ENCODE data around the gene ST3GAL2.

Gene ST3GAL2, protein sequence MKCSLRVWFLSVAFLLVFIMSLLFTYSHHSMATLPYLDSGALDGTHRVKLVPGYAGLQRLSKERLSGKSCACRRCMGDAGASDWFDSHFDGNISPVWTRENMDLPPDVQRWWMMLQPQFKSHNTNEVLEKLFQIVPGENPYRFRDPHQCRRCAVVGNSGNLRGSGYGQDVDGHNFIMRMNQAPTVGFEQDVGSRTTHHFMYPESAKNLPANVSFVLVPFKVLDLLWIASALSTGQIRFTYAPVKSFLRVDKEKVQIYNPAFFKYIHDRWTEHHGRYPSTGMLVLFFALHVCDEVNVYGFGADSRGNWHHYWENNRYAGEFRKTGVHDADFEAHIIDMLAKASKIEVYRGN

DNA sequence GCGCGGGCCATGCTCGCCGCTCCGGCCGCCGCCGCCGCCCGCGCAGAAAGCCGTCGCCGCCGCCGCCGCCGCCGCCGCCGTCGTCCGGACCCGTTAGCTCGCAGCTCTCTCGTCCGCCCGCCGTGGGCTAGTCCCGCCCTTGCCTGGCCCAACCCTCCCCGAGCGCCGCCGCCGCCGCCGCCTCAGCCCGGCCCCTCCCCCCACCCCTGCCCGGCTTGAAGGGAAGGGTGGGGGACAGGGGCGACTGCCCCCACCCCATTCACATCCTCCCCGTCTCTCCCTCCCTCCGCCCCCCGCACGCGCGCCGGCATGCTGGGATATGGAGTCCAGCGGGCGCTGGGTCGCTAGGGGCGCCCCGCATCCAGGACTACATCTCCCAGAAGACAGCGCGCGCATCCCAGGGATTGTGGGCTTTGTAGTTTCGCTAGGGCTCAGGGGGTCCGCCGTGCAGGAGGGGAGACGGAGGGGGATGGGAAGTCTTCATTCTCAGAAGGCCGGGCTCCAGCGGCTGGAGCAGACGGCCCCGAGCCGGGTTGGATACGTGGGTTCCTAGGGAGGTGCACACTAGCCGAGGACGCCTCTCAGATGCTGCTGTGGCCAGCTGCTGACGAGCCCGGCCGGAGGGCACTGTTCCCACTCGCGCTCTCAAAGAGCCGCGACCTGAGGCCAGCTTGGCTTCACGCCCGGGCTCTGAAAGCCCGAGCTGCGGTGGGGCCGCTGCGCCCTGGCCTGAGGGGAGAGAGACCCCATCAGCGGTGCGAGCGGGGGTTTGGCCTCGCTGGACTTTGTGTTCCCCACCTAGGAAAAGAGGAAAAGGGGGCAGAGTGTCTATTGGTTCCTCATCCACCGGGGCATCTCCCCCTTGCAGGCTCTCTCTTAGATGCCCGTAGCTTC, at the start of gene ST3GAL2:
TSS of gene ST3GAL2 (minus strand) at position 132 of the 894 bp plus-strand sequence. CDS start 40,570 bp downstream, outside the sequence.
- DNase-seq, result peak; percentile 92

DNA sequence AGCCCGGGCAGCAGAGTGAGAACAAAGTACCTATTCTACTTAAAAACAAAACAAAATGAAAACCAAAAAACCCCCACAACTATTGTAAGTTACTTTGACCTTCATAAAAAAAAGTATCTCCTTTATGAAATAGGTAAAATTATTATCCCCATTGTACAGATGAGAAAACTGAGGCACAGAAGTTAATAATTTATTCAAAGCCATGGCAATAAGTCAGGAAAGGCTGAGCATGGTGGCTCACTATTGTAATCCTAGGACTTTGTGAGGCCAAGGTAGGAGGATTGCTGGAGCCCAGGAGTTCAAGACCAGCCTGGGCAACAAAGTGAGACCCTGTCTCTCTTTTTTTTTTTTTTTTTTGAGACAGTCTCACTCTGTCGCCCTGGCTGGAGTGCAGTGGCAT, 46.0 kb upstream of the ST3GAL2 start:
- DNase-seq, result no peak

DNA sequence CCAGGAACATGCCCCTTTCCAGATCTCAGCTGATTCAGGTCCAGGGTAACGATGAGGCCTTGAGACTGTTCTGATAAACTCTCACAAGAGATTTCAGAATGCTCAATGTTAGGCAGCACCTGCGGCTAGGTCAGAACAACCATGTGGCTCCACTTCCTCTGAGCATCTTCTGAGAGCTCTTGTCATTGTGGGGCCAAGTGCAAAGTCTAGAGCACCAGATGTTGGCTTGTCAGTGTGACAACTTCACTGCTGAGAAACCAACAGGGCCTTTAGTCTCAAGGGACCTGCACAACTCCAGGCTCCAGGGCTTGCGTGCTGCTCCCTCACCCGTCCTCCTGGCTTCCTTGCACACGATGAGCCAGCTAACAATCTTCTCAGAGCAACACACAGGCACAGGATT, 44.5 kb upstream of the ST3GAL2 start:
- DNase-seq, result no peak

DNA sequence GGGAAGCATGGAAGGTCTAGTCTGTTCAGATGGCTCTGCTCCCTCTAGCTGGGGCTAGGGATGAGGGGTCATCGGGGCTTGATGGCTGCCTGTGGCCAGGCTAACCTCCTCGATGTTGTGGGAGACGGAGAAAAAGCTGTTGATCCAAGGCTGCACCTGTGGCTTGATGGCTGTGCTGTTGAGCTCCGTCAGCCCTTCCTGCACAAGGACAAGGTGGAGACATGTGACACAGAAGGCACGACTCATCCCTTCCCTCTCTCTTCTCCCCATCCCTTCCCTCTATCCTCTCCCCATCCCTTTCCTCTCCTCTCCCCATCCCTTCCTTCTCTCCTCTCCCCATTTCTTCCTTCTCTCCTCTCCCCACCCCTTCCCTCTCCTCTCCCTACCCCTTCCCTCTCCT, 43.7 kb upstream of the ST3GAL2 start:
- no peak for DNase-seq

DNA sequence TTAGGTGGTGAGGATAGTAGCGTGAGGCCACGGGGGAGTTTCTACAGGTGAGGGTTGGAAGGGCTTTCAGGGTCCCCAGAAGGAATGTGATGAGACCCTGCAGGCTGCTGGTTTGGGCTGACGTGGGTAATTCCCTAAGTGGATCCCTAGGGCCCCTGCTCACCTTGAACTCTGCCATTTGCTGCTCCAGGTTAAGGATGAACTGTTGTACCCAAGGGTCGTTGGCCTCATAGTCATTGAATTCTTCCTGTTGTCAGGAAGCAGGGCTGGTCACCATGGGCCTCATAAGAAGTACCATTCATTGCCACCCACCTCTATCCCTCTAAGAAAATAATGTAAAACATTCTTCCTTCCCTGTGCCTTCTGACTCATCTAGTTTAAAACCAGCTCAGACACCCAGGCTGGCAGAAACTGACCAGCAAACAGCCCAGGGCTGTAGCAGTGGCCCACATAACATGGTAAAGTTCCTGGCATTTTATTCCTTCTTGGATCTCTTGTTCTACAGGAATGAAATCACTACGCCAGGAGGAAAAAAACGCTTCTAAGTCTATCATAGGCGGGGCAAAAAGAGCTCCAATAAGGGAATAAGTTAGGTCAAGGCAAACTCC, 43.1 kb upstream of the ST3GAL2 start:
- DNase-seq, result no peak

DNA sequence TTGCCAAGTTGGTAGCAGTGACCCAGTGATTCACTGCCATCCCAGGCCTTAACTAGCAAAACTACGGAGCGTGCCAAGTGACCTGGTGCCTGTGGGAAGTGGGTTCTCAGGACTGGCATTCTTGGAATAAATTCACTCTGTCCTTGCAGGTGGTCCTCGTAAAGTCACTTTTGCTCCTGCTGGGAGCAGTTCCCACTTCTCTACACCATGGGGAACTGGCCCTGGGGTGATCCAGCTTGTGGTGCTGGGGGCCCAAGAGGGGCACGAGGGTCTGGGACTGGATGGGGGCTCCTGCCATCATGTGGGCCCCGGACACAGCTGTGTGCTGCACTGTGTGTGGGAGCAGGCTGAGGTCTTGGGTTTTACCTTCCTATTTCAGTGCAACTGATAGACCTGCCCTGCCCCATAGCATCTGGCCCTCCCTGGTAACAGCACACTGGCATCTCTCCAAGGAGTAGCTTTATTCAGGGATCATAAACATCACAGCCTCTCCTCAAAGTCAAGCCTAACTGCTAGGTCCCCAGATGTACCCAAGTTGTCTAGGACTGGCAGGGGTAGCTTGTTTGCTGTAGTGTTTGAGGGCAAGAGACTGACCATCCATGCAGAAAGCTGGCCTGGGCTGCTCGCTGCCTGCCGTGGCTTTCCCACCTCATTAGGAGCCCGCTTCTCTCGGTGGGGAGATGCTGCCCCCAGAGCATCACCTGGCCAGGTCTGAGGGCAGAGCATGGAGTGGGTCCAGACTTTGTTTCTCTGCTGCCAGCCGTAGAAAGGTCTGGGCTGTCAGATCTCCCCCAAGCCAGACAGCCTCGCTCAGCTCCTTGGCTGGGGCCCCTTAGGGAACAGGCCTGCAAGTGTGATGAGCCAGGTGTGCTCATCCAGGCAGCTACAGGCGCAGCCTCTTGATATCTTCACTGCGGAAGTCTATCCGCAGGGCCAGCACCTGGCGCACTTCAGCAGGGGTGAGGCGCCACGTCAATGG, 41.5 kb upstream of the ST3GAL2 start:
- DNase-seq, result no peak

DNA sequence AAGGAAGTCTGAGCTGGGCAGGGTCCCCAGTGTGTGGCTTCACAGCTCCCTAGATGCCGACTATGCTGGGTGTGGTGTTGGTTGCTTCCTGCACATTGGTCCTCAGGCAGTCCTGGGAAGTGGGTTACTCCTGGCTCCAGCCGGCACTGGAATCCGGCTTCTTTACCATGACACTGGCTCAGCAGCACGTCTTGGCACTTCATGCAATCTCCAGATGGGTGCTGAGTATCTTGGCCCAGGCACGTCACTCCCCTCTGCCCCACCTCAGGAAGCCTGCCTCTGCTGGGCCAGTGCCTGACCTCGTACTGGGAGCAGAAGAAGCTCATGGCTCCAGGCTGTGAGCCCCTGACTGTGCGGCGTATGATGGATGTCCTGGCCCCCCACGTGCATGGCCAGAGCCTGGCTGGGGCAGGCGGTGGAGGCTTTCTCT, 40.0 kb upstream of the ST3GAL2 start:
- no peak for DNase-seq

DNA sequence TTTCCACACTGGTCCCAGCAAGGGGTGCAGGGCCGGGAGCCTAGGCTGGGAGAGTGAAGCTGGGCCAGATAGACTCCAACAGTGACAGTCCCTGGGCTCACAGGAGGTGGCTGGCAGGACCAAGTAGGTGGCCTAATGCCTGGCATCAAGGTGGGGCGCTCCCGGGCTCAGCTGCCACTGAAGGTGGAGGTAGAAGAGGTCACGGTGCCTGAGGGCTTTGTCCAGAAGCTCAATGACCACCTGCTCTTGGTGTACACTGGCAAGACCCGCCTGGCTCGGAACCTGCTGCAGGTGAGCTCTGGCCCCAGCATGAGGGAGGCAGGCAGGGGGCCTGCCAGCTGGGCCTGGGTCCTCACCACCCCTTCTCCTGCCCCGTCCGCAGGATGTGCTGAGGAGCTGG, 39.3 kb upstream of the ST3GAL2 start:
- DNase-seq, result no peak

DNA sequence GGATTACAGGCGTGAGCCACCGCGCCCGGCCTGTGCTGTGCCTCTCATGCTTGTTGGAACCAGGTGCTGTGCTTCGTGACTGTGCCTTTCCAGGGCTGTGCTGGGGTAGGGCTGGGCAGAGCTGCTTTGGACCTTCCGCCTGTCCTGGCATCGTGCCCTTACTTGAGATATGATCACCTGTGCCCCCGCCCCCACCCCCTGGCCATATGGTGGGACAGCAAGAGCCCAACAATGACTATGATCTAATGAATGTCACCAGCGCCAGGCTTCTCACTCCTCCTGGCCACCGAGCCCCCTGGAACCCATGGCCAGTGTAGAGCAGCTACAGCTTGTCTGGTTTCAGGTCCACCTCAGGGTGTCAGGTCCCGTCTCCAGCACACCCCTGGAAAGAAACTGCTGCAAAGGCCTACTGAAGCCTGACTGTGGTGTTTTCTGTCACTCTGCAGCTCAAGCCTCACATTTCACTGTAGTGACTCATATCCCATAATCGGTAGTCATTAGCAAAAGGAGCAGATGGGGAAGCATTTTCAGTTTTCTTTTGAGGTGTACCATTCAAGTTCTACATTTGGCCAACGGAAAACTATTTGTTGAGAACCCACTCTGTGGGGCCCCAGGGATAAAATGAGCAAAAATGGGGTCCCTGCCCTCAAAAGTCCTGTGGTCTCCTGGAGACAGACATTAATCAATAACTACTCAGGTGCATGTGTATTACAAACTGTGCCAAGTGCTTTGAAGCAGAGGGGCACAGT, 37.5 kb upstream of the ST3GAL2 start:
- DNase-seq, result no peak

DNA sequence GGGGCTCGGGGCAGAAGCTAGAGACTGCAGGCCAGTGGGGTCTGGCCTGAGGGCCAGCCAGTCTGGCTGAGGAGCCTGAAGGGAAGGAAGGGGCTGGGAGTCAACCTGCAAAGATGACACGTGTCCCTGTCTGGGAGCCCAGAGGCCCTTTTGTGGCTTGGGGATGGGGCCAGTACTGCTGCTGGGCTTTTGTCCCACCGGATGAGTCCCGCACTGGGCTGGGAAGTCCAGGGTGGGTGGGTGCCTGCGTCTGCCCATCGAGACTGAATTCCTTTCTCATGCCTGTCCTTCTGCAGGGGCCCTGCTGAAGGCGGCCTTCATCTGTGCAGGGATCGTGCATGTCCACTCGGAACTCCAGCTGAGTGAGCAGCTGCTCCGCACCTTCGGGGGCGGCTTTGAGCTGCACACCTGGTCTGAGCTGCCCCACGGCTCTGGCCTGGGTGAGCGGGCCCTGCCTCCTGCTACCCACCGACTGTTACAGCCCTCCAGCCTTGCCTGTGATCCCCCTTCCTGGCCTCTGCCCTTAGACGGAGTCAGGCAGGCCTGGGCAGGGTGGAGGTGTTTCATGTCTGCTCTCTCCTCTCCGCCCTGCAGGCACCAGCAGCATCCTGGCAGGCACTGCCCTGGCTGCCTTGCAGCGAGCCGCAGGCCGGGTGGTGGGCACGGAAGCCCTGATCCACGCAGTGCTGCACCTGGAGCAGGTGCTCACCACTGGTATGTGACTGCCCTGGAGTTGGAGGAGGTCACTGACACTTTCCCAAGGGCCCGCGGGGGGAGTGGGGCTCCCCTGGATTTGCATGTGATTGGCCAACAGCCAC, 36.4 kb upstream of the ST3GAL2 start:
- DNase-seq, result no peak

DNA sequence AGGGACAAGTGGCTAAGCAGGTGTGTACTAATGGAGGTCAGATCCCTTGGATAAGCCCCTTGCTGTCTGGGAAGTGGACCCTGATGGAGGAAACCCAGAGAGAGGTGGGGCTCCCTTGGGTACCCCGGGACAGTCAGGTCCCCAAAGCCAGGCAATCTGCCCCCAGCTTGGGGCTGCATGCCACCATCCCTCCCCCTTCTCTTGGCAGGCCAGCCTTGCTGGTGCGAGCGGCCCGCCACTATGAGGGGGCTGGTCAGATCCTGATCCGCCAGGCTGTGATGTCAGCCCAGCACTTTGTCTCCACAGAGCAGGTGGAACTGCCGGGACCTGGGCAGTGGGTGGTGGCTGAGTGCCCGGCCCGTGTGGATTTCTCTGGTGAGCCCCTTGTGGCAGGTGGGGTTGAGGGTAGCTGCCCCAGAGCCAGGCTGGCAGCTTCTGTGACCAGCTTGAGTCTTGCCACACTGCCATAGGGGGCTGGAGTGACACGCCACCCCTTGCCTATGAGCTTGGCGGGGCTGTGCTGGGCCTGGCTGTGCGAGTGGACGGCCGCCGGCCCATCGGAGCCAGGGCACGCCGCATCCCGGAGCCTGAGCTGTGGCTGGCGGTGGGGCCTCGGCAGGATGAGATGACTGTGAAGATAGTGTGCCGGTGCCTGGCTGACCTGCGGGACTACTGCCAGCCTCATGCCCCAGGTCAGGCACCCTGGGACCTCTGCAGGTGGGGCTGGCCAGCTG, 35.6 kb upstream of the ST3GAL2 start:
- DNase-seq, result no peak

DNA sequence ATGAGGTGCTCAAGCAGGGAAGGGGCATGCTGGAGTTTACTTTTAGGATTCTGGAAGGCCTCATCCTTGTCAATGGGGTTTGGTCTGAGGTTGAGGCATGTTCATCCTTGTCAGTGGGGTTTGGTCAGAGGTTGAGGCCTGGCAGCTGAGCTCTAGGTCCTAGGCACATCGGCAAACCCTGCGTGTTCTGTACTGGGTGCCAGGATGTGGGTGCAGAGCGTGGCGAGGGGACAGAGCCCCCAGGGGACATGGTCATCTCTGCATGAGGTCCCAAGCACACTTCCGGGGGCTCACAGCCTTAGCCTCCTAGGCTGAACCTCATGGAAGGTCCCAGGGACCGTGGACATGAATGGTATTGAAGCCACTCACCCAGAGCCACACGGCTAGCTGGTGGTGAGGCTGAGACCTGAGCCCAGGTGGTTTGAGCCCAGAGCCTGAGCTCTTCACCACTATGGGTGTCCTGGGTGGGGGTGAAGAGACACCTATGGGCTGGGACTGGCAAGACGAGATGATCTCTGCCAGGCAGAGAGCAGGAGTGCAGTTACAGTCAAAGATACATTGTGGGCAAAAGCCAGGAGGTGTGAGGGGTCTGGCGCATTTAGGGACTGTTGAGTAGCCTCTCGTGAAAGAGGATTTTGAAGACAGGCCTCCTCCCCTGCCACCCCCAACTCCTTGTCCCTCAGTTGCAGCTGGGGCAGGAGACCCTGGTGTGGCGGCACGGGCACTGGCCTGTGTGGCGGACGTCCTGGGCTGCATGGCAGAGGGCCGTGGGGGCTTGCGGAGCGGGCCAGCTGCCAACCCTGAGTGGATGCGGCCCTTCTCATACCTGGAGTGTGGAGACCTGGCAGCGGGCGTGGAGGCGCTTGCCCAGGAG, 34.8 kb upstream of the ST3GAL2 start:
- no peak for DNase-seq

DNA sequence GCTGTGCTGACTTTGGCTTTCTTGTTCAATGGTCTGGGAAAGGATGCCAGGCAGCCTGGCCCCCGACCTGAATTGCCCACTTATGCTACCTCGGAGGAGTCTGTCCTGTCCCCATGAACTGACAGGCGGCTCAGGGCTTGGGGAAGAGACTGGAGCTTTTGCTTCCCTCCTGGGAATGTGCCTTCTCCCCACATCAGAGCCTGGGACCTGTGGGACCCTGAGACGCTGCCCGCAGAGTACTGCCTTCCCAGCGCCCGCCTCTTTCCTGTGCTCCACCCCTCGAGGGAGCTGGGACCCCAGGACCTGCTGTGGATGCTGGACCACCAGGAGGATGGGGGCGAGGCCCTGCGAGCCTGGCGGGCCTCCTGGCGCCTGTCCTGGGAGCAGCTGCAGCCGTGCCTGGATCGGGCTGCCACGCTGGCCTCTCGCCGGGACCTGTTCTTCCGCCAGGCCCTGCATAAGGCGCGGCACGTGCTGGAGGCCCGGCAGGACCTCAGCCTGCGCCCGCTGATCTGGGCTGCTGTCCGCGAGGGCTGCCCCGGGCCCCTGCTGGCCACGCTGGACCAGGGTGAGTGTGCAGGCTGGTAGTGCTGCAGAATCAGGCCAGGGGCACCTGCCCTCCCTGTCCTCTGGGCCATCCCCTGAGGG, 34.0 kb upstream of the ST3GAL2 start:
- DNase-seq, result no peak

DNA sequence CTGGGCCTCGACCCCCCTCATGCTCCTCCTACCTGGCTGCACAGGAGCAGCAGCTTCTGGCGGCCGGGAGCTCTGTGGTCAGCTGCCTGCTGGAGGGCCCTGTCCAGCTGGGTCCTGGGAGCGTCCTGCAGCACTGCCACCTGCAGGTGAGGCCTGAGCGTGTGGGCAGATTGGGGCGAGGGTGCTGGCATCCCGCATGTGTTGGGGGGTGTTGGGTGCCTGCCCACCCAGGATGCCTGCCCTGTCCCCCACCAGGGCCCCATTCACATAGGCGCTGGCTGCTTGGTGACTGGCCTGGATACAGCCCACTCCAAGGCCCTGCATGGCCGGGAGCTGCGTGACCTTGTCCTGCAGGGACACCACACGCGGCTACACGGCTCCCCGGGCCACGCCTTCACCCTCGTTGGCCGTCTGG, 32.0 kb upstream of the ST3GAL2 start:
- no peak for DNase-seq

DNA sequence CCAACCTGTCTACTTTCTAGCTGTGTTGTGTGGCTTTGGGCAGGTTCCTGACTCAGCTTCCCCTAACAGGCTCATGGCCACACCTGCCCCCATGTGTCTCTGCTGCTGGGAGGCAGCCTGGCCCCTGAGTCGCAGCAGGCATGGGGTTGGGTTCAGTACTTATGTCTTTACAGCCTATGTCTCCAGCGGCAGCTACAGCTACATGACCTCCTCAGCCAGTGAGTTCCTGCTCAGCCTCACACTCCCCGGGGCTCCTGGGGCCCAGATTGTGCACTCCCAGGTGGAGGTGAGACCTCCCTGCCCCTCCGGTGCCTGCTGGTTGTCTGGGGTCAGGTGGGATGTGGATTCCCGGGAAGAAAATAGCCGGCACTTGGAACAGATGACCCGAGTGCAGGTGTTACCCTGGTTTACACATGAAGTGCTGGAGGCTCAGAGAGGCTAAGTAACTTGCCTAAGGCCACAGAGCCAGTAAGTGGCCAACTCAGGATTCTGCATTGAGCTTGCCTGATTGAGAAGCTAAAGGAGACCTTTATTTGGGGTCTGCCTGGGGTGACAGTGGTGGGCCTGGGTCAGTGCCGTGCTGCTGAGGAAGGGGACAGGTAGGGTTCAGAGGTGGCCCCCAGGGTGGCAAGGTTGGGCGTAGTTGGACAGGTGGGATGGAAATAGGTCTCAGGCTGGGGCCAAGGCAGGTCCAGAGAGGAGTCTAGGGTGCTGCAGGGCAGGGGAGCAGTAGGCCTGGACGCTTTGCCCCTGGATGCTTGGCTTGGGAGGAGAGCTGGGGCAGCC, 31.4 kb upstream of the ST3GAL2 start:
- DNase-seq, result no peak

DNA sequence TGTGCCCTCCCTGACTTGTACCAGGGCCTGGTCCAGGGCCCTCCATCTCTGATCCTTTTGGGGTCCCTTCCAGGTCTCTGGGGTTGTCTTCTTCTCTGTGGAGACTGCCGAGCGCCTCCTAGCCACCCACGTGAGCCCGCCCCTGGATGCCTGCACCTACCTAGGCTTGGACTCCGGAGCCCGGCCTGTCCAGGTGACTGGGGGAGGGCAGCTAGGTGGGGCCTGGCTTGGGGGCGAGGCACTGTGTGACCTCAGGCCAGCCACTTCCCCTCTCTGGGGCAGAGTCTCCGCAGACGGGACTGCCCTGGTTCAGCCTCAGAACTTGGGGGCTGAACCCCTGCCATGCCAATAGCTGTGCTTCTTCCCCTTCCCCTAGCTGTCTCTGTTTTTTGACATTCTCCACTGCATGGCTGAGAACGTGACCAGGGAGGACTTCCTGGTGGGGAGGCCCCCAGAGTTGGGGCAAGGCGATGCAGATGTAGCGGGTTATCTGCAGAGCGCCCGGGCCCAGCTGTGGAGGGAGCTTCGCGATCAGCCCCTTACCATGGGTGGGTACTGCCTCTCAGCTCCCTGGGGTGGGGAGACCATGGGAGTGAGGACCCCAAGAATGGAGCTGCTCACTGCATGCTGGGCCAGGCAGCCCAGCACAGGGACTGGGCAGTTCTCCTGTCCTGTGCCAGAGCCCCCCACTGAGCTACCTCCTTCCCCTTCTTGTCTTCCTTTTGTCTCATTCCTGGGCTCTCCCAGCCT, 30.1 kb upstream of the ST3GAL2 start:
- no peak for DNase-seq

DNA sequence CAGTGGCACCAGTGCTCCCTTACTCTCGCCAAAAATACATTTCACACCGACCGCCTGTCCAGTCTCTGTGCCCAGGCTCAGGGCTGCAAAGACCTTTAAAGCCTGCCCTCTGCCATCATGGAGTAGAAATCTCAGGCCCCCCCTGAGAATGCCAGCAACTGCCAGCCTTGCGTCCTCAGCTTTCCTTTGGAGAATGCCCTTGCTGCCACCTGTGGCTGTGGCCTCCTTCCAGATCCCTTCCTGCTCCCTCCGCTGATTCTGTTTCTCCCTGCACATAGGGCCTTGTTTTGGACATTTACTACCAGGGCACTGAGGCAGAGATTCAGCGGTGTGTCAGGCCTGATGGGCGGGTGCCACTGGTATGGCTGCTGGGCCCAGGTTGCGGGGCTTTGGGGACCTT, 28.7 kb upstream of the ST3GAL2 start:
- DNase-seq, result no peak

Measured in activated CD4-positive, alpha-beta T cell treated with anti-CD3 and anti-CD28 coated beads, Interleukin-2, amount 50 U/mL, for 4 hours (primary cell).